Measurements from ENCODE around the gene SEMA6B. TPM values are rescaled to one million over a fixed set of nuclear protein-coding genes. Genes with fewer than 3 reads are reported as not detected.

The SEMA6B gene
- total RNA-seq, 1 donor from 2014 or later, result 8.3 TPM

DNA sequence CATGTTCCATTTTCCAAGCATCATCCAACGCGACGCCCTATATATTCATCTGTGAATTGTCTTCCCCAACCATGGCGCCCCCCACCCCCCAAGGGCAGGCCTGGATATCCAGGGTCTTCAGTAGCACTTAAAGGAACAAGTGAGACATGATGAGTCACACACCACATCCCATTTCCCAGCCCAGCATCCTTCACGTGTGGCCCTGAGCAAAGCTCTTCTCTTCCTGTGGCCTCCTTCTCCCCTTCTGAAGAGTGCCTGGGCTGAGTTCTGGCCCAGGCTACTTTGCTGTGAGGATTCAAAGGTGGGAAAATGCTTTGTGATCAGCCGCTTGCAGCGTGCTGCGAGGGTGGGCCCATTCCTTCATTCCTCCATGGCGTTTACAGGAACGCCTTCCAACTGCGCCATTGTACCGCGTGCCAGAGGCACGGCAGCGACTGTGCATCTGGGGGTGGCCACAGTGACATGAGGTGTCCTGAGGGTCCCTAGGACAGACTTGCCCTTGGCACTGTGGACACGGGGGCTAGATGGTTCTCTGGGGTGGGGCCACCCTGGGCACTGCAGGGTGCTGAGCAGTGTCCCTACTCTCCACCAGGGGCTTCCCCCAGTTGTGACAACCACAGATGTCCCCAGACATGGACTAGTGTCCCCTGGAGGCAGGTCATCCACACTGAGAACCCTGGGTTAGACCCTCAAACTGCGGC lies 52.9 kb downstream of the SEMA6B start:
- H3K4me1 ChIP-seq, result no peaks in the 10 kb centered on the region

DNA sequence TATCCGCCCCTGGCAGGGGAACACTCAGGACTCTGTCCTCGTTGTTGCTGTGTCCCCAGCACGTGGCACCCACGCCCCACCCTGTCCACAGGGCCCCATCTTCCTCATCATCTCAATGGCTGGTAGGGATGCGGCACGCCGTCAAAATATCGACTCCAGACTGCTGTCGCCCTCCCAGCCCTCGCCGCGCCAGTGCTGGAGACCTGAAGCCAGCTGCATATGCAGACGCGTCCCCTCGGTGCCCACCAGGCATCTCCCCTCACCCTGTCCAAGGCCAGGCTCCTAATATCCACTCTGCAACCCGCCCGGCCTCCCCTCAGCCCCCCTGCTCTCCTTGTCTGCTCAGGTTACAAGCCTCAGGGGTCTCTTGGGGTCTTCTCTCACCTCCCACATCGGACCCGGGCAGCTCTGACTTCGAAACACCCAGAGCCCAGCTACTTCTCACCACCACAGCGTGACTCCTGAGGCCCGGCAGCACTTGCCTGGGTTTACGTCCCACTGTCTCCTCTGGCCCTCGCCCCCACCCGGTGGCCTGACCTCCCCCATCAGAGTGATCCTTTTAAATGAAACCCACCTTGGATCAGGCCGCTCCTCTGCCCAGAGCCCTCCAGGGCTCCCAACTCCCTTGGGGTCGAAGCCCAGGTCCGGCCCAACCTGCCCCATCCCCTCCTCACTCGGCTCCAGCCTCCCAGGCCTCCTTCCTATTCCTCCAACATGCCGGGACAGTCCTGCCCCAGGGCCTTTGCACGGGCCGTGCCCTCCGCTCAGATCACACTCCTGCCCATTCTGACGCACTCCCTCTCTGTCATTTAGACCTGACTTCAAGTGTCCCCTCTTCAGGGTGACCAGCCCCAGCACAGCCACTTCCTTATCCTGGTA lies 53.7 kb downstream of the SEMA6B start:
- TF ChIP-seq, protein P1, sequence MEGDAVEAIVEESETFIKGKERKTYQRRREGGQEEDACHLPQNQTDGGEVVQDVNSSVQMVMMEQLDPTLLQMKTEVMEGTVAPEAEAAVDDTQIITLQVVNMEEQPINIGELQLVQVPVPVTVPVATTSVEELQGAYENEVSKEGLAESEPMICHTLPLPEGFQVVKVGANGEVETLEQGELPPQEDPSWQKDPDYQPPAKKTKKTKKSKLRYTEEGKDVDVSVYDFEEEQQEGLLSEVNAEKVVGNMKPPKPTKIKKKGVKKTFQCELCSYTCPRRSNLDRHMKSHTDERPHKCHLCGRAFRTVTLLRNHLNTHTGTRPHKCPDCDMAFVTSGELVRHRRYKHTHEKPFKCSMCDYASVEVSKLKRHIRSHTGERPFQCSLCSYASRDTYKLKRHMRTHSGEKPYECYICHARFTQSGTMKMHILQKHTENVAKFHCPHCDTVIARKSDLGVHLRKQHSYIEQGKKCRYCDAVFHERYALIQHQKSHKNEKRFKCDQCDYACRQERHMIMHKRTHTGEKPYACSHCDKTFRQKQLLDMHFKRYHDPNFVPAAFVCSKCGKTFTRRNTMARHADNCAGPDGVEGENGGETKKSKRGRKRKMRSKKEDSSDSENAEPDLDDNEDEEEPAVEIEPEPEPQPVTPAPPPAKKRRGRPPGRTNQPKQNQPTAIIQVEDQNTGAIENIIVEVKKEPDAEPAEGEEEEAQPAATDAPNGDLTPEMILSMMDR (IDR thresholded peaks at IDR 0.05), result no peak
- no peak for TF ChIP-seq POLR2A (IDR thresholded peaks at IDR 0.05)
- TF ChIP-seq POLR2AphosphoS5 (IDR thresholded peaks at IDR 0.05; ENCODE audit: insufficient read depth in 1 of 2, low read depth in 1 of 2), result no peak
- no peaks in the 10 kb centered on the region for H3K4me1 ChIP-seq
- no peaks in the 10 kb centered on the region for H3K9me3 ChIP-seq
- no peak overlapping the region for H3K27ac ChIP-seq
- H3K4me3 ChIP-seq, result no peak overlapping the region
- intact Hi-C loops (cut with DNase I), result no loop called here
- H3K27me3 ChIP-seq, result no peaks in the 10 kb centered on the region
- peaks cover 0 to 22% of the 10 kb centered on the region in 2 donors for H3K36me3 ChIP-seq
- no peak for DNase-seq (ENCODE audit: extremely low spot score in 2 of 2)

More for the DNA sequence above, 52.9 kb downstream of the SEMA6B start:
- TF ChIP-seq, protein P1 (IDR thresholded peaks at IDR 0.05), result no peak
- TF ChIP-seq POLR2AphosphoS5 (IDR thresholded peaks at IDR 0.05; ENCODE audit: insufficient read depth in 1 of 2, low read depth in 1 of 2), result no peak
- no peak for DNase-seq (ENCODE audit: extremely low spot score in 2 of 2)
- peaks cover 0 to 20% of the 10 kb centered on the region in 2 donors for H3K36me3 ChIP-seq
- H3K4me3 ChIP-seq, result no peak overlapping the region
- intact Hi-C loops (cut with DNase I), result no loop called here
- H3K9me3 ChIP-seq, result no peaks in the 10 kb centered on the region
- H3K27me3 ChIP-seq, result no peaks in the 10 kb centered on the region
- no peak overlapping the region for H3K27ac ChIP-seq

DNA sequence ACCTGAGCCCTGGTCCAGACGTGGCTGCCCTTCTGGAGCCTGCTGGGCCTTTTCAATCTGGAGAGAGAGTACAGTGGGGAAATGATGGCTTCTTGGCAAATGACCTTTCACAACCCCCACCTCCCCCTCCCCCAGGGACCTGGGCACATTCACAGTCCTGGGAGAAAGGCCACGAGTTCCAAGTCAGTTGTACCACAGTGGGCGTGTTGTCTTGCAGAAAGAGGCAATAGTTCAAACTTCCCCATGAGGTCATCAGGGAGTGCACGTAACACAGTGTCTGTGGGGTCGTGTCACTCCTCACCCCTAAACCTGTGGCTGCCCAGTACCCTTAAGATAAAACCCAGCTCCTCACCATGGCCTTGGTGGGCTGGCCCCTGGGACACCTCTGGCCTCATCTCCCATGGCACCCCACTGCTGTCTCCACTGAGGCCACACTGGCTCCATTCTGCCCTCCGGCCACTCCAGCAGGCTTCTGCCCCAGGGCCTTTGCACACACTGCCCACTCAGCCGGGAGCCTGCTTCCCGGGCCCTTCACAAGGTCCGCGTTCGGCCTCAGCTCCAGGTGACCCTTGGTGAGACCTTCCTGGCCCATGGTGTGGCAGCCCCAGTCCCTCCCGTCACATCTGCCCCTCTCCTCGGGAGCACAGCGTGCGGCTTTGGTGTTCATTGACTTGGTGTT lies 54.5 kb downstream of the SEMA6B start:
- no peaks in the 10 kb centered on the region for H3K9me3 ChIP-seq
- no peak overlapping the region for H3K27ac ChIP-seq
- H3K36me3 ChIP-seq, result peaks cover 0 to 22% of the 10 kb centered on the region in 2 donors
- no peaks in the 10 kb centered on the region for H3K27me3 ChIP-seq
- no peak for DNase-seq (ENCODE audit: extremely low spot score in 2 of 2)
- no peaks in the 10 kb centered on the region for H3K4me1 ChIP-seq
- H3K4me3 ChIP-seq, result no peak overlapping the region
- TF ChIP-seq, protein P1 (IDR thresholded peaks at IDR 0.05), result no peak
- TF ChIP-seq POLR2A (IDR thresholded peaks at IDR 0.05) (no peak), POLR2AphosphoS5 (IDR thresholded peaks at IDR 0.05; ENCODE audit: insufficient read depth in 1 of 2, low read depth in 1 of 2) (no peak)
- intact Hi-C loops (cut with DNase I), result no loop called here

DNA sequence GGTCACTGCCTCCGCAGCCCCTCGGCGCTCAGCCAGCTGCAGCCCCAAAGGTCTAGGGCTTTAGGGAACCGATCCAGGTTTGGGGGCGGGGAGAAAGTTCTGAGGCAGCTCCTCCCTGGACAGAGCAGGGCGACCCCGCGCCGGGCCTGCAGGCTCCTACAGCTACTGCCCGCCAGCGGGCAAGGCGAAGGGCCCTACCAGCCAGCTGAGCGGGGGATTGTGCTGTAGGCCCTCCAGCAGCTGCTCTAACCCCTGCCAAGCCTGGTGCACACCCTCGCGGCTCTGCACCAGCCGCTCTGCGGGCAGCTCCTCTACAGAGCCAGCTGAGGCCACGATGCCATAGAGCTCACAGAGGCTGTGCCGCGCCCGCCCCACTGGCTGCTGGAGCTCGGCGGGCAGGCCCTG lies 55.2 kb downstream of the SEMA6B start:
- intact Hi-C loops (cut with DNase I), result no loop called here
- TF ChIP-seq POLR2A (IDR thresholded peaks at IDR 0.05) (no peak), POLR2AphosphoS5 (IDR thresholded peaks at IDR 0.05; ENCODE audit: insufficient read depth in 1 of 2, low read depth in 1 of 2) (no peak)
- TF ChIP-seq, protein P1 (IDR thresholded peaks at IDR 0.05), result no peak
- Histone ChIP-seq H3K36me3 (peaks cover 0 to 22% of the 10 kb centered on the region in 2 donors), H3K4me1 (no peaks in the 10 kb centered on the region), H3K4me3 (no peak overlapping the region), H3K27ac (no peak overlapping the region), H3K9me3 (no peaks in the 10 kb centered on the region), H3K27me3 (no peaks in the 10 kb centered on the region)
- DNase-seq (ENCODE audit: extremely low spot score in 2 of 2), result no peak
